GM21619 (cell line): ENCODE results near the gene DLG4.
"Not testable (repeated sequence)": the region's sequence is repeated elsewhere in the genome, so short reads cannot be mapped to it uniquely, and the experiment has no call there.

Experiments used
- ATAC-seq: cut with Tn5 transposase; IDR thresholded peaks from one replicate; pipeline ENCODE4 v1.9.1; 2021; ENCODE audit not compliant: unreplicated experiment

The DLG4 gene

DNA sequence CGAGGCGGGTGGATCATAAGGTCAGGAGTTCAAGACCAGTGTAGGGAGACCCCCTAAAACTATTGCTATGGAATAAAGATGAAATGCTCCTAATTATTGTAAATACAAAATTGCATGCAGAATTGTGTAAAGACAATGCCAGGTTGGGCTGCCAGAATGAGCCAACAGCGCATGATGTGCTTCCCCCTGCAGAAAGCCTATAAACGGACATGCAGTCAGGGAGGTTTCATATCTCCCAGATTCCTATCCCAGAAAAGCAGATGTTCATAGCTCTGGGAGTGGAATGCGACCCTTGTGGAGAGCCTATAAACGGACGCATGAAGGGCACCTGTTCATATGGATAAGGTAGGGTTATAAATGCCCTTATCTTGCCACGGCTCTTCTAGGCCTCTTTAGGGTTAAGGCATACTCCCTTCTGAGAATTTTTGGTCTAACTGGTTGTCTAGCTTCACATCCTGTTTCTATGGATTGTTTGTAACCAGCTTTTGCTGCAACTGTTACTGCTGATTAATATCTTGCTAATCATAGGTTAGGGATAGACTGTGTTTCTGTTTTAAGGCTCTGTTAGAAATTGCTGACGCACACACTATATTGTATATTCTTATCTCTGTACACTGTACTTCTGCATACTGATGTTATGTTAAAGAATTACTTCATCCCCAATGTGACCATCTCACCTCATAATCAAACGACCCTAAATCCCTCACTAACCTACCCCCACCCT is 50.6 kb downstream of the DLG4 start:
- ATAC-seq: not testable (repeated sequence)

DNA sequence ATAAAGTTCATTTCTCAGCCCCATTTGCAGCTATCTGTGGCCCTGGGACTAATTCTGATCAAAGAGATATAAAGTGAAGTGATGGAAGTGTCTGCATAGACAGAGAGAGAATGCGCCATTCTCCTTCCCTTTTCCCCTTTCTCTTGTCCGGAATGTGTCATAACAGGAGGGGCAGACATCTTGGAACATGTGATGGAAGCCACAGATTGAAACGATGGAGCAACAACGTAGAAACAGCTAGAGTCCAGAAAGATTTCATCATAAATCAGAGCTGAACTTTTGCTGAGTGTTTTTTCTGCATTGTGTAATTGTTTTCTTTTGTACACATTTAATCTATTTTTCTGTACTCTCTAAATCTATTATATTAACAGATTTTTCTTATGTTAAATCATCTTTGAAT is 51.8 kb downstream of the DLG4 start:
- ATAC-seq: no peak

DNA sequence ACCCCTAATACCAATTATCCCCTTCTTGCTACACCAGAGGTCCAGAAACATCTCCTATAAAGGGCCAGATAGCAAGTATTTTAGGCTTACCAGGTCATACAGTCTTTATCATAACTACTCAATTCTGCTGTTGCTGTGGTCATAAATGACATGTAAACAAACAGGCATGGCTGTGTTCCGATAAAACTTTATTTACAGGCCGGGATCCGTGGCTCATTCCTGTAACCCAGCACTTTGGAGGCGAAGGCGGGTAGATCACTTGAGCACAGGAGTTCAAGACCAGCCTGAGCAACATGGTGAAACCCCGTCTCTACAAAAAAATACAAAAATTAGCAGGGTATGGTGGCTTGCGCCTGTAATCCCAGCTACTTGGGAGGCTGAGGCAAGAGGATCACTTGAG is 52.8 kb downstream of the DLG4 start:
- no peak for ATAC-seq

DNA sequence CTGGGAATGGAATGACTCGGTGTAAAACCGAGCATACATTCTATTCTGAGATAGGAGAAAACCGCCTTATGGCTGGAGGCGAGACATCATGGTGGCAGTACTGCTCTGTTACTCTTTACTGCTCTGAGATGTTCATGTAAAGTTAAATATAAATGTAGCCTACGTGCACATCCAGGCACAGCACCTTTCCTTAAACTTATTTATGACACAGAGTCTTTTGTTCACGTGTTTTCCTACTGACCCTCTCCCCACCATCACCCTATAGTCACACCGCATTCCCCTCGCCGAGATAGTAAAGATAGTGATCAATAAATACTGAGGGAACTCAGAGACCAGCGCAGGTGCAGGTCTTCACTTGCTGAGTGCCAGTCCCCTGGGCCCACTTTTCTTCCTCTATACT is 60.1 kb downstream of the DLG4 start:
- not testable (repeated sequence) for ATAC-seq

DNA sequence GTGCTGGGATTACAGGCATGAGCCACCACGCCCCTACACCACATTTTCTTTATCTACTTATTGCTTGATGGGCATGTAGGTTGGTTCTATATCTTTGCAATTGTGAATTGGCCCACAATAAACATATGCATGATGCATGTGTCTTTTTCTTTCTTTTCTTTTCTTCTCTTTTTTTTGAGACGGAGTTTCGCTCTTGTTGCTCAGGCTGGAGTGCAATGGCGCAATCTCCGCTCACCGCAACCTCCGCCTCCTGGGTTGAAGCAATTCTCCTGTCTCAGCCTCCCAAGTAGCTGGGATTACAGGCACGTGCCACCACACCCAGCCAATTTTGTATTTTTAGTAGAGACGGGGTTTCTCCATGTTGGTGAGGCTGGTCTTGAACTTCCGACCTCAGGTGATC is 61.2 kb downstream of the DLG4 start:
- not testable (repeated sequence) for ATAC-seq

DNA sequence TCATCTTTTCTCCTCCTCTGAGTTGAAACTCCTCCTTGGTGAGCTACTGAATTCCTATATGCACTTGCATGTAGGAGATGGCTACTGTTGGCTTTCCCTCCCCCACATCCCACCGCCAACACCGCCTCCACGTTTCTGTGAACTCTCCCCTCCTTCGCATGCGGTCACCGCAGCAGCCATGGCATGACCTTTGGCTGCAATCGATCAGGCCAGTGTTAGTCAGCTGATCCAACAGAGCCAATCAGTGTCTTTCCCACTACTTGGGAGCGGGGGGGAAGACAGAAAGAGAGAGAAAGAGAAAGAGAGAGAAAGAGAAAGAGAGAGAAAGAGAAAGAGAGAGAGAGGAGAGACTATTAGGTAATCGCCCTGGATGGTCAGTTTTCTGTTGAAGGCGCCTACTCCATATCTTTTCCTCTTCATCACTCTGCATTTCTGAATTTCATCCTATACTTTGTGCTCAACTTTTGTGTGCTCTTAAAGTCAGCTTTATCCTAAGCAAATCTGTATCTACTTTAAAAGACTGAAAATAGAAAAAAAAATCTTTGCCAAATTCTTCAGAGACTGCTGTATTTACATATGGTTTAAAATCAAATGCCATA is 63.2 kb downstream of the DLG4 start:
- no peak for ATAC-seq

DNA sequence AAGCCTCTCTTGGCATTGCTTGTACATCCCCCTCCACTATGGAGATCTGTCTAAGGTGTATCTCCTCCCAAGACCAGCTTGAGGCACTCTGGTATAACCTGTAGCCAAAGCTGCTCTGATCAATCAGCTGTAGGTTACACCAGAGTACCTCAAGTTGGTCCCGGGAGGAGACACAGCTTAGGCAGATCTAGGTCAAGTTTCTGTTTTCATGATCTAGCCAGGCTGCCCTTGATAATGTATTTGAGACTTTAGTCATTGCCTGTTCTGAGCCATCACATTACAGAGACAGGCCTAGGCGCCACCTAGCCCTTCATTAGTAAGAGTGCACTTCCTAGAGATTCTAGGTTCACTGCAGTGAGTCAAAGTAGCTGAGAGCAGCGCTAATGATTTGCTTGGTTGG is 71.9 kb downstream of the DLG4 start:
- ATAC-seq: no peak

DNA sequence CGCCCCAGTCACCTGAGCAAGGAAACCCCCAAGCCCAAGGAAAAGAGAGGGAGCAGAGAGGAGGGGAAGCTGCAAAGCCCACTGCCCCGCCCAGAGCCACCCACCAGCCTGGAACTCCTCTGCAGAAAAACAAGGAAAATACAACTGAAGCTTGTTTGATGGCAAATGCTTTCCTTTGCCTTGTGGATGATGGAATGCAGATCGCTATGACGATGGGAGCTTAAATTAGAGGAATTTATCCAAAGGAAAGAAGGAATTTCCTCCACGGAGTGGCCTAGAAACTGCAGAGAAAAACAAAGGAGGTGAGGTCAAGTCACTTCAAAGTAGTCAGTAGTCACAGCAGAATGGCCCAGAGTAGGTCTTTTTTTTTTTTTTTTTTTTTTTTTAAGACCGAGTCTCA is 73.5 kb downstream of the DLG4 start:
- ATAC-seq: no peak

DNA sequence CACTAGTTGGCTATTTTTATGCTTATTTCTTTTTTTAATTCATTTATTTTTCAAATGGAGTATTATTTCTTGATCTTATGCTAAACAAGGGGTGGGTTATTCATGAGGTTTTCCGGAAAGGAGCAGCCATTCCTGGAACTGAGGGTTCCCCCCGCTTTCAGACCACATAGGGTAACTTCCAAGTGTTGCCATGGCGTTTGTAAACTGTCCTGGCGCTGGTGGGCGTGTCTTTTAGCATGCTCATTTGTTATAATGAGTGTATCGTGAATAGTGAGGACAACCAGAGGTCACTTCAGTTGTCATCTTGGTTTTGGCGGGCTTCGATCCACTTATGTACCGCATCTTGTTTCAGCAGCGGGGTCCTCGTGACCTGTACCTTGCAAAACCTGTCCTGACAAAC is 75.4 kb downstream of the DLG4 start:
- no peak for ATAC-seq

DNA sequence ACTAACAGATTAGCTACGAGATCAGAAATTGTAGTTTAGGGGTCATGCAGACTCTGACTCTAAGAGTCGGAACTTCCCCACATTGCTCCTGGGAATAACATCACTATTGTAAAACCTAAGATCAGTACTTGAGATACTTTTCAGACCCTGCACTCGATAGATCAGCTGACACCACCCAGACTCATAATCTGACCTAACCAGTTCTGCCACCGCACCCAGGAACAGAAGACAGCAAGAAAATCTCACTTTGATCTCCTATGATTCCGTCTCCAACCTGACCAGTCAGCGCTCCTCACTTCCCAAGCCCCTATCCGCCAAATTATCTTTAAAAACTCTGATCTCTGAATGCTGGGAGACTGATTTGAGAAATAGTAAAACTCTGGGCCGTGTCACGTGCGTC is 77.8 kb downstream of the DLG4 start:
- ATAC-seq: no peak

DNA sequence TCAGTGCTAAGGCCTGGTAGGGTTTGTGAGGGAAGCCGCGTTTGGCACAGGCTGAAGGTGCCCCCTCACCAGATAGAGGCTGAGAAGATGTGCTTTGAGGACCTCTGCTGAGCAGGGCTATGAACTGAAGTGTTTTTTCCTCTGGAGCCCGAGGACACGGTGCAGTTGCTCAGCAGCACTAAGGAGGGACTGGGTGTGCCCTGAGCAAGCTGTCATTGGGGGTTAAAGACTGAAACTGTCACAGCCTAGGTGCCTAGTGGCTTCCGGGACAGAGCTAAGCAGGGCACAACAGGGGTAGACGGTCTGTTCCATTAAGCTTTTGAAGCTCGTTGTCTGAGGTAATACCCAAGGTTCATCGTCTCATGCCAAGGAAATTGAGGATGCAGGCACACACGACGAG is 80.2 kb downstream of the DLG4 start:
- ATAC-seq: no peak

DNA sequence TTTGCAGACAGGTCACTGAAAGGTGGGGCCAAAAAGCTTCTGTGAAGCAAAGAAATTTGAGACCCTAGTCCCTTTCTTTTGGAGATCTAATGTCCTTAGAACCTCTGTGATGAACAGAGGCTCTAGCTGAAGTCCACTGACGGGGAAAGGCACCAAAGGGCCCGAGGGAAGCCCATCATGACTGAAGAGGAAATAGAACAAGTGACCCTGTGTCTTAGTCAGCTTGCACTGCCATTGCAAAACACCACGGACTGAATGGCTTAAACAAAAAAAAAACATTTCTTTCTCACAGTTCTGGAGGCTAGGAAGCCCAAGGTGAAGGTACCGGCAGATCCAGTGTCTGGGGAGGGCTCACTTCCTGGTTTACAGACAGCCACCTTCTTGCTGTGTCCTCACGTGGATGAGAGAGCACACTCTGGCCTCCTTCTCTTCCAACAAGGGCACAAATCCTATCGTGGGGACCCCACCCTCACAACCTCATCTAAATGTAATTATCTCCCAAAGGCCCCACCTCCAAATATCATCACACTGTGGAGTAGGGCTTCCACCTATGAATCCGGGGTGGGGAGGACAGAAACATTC is 80.7 kb downstream of the DLG4 start:
- no peak for ATAC-seq

DNA sequence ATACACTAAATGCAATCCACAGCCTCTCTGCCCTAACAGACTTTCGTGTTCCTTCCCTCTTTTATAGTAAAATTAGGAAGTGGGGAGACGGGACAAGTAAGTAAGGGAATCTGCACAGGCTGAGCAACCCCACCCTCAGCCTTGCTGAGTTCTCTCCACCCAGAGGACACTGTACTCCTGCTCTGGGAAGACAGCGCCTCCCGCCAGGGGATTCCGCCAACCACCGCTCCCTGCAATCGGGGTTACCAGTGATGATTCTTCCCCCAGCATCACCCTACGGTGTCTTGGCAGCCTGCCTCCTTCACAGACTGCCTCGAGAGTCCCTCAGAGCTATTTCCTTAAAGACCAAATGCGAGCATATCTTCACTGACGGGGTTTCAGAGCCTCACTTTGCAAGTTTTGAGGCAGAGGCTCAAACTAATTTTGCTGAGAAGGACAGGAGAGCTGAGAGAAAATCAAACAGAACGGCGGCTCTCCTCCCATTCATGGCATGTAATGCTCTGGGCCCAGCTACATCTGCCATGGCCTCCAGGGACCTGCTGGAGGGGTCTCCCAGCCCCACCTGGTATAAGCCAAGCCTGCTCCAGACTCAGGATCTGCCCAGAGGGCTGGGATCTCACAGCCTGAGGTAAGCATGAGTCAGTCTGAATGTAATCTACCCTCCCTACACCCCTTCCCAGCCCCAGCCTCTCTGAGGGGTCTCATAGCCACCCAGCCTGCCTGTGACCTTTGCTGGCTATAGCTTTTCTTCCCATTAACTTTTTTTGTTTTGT is 82.3 kb downstream of the DLG4 start:
- no peak for ATAC-seq
